Panc1 (cell line): ENCODE measurements around the gene CLRN1. TPM values are rescaled to one million over a fixed set of nuclear protein-coding genes. Genes with fewer than 3 reads are reported as not detected.

Experiments used
- ATAC-seq: fragments of 200-7000 bp; cut with Tn5 transposase; 2 replicates; pipeline ENCODE4 v1.9.1; 2020; ENCODE audit warnings: mild to moderate bottlenecking, moderate library complexity
- BruUV-seq: library from RNA; stranded (reverse); fragments of 400-500 nt; replicated peaks from 2 replicates; lab custom pipeline; 2021; lab: Mats Ljungman, UMichigan
- CTCF ChIA-PET: fragments of 300-600 bp; sonication (Branson Sonifier 250); formaldehyde crosslinking; loops from one replicate; lab custom pipeline; 2022; ENCODE audit warnings: antibody characterized with exemption; lab: Charles Lee
- POLR2A ChIA-PET: fragments of 300-600 bp; sonication (Branson Sonifier 250); formaldehyde crosslinking; loops from one replicate; lab custom pipeline; 2022; ENCODE audit warnings: antibody characterized with exemption; lab: Charles Lee
- DNase-seq: peaks from one replicate; pipeline ENCODE4 v3.0.0-alpha.2; 2010; ENCODE audit warnings: low read depth, low spot score
- H3K27ac ChIP-seq: 2 replicates; pipeline ENCODE4 v1.5.1; 2011; ENCODE audit warnings: mild to moderate bottlenecking, low read length, inconsistent platforms
- H3K27me3 ChIP-seq: fragments of 200-500 bp; sonication (Bioruptor generic); 2 replicates; pipeline ENCODE4 v1.6.0; 2014; ENCODE audit warnings: low read length, inconsistent platforms; ENCODE audit not compliant: control insufficient read depth, insufficient read depth
- H3K36me3 ChIP-seq: fragments of 200-500 bp; sonication (Bioruptor generic); 2 replicates; pipeline ENCODE4 v1.5.1; 2014; ENCODE audit warnings: inconsistent platforms, mild to moderate bottlenecking, low read length, moderate library complexity; ENCODE audit not compliant: control insufficient read depth, insufficient read depth
- H3K4me1 ChIP-seq: 2 replicates; pipeline ENCODE4 v1.5.1; 2011; ENCODE audit warnings: inconsistent platforms, mild to moderate bottlenecking, low read length, moderate library complexity; ENCODE audit not compliant: control insufficient read depth, insufficient read depth
- H3K4me3 ChIP-seq, 2 experiments: 2 replicates each; pipeline ENCODE4 v1.5.1; 2011 to 2012; ENCODE audit warnings: low read depth in 2 of 2, low read length in 2 of 2, mild to moderate bottlenecking in 2 of 2, inconsistent platforms in 1 of 2, moderate library complexity in 1 of 2
- H3K9me3 ChIP-seq: fragments of 200-500 bp; sonication (Bioruptor generic); 2 replicates; pipeline ENCODE4 v1.5.1; 2014; ENCODE audit warnings: low read depth, mild to moderate bottlenecking, inconsistent platforms, low read length, moderate library complexity; ENCODE audit not compliant: control insufficient read depth, insufficient read depth
- POLR2AphosphoS5 ChIP-seq: IDR thresholded peaks from 2 replicates; pipeline ENCODE4 v1.6.1; 2012; ENCODE audit warnings: mild to moderate bottlenecking, low read depth, low read length, moderate library complexity
- SIN3A ChIP-seq: IDR thresholded peaks from 2 replicates; pipeline ENCODE4 v1.6.1; 2012; ENCODE audit warnings: low read depth, mild to moderate bottlenecking, low read length, moderate library complexity, borderline replicate concordance; ENCODE audit not compliant: insufficient read depth
- TCF7L2 ChIP-seq: IDR thresholded peaks from 2 replicates; pipeline ENCODE4 v1.6.1; 2011; ENCODE audit warnings: mild to moderate bottlenecking, low read depth, low read length, inconsistent platforms
- in situ Hi-C: cut with HindIII; loops from 2 replicates; pipeline ENCODE4 v1.10.0; 2016; ENCODE audit warnings: low sequenced_read_pairs, low pct_unique_long_range_greater_than_20kb
- intact Hi-C: fragments of 100-400 bp; cut with micrococcal nuclease; formaldehyde crosslinking; loops from one replicate; pipeline ENCODE4 v1.10.0; 2022; ENCODE audit not compliant: unreplicated experiment
- total RNA-seq: library from RNA; stranded (reverse); gene quantifications from one replicate; pipeline ENCODE4 v1.2.1, GENCODE V29; 2021; ENCODE audit not compliant: unreplicated experiment
- TF ChIP-seq, protein P1 (sequence below): fragments of 450-650 bp; IDR thresholded peaks from 2 replicates; pipeline ENCODE4 v1.5.1; 2017; ENCODE audit warnings: mild to moderate bottlenecking
- TF ChIP-seq, protein P2 (sequence below), 2 experiments: IDR thresholded peaks; 2 replicates each; pipeline ENCODE4 v1.6.1; 2011 to 2012; ENCODE audit warnings: low read depth in 2 of 2, control low read depth in 1 of 2, low read length in 1 of 2, mild to moderate bottlenecking in 1 of 2, moderate library complexity in 1 of 2; ENCODE audit not compliant: insufficient read depth in 1 of 2

Gene CLRN1
- total RNA-seq, 1 experiment from 2014 or later: not detected

GRCh38 chr3:150936693-150937092, 35.8 kb downstream of the CLRN1 start:
- CTCF ChIA-PET: no interaction called here
- BruUV-seq: no TSS peak

DNA sequence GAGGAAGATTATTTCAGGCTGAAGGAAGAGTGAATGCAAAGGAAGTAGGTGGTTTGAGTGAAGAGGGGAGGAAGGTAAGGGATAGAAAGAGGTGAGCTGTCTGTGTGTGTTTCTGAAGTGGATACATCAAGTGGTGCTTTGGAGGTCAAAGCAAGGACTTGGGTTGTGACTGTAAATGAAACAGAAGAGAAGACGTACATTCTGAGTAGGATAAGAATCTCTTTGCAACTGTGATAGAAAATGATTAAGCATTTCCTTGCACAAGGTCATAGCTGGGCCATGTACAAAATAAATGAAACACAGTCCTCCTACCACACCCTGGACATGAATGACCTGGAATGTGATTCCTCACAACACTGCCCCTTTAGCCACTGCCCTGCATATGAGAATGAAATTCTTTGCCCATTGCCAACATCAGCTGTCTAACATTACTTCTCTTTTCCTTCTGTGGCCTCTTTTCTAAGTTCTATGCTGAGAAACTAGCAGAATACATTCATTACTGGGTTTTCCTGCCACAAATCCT, 39.0 kb downstream of the CLRN1 start:
- Histone ChIP-seq H3K36me3 (no peaks in the 10 kb centered on the region), H3K27ac (no peak overlapping the region), H3K9me3 (no peaks in the 10 kb centered on the region), H3K4me1 (no peaks in the 10 kb centered on the region), H3K4me3 (no peak overlapping the region), H3K27me3 (peaks cover 28% of the 10 kb centered on the region)
- ChIA-PET CTCF (no interaction called here), POLR2A (interaction anchor here (0.6 kb wide), 1 partner anchor 470 kb away, joined by 5 read pairs; no protein-coding TSS in a partner anchor)
- BruUV-seq: no TSS peak
- in situ Hi-C loops (no loop called here), intact Hi-C loops (no loop called here)
- TF ChIP-seq SIN3A: no peak
- TF ChIP-seq, protein P1, sequence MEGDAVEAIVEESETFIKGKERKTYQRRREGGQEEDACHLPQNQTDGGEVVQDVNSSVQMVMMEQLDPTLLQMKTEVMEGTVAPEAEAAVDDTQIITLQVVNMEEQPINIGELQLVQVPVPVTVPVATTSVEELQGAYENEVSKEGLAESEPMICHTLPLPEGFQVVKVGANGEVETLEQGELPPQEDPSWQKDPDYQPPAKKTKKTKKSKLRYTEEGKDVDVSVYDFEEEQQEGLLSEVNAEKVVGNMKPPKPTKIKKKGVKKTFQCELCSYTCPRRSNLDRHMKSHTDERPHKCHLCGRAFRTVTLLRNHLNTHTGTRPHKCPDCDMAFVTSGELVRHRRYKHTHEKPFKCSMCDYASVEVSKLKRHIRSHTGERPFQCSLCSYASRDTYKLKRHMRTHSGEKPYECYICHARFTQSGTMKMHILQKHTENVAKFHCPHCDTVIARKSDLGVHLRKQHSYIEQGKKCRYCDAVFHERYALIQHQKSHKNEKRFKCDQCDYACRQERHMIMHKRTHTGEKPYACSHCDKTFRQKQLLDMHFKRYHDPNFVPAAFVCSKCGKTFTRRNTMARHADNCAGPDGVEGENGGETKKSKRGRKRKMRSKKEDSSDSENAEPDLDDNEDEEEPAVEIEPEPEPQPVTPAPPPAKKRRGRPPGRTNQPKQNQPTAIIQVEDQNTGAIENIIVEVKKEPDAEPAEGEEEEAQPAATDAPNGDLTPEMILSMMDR: no peak
- TF ChIP-seq, protein P2, sequence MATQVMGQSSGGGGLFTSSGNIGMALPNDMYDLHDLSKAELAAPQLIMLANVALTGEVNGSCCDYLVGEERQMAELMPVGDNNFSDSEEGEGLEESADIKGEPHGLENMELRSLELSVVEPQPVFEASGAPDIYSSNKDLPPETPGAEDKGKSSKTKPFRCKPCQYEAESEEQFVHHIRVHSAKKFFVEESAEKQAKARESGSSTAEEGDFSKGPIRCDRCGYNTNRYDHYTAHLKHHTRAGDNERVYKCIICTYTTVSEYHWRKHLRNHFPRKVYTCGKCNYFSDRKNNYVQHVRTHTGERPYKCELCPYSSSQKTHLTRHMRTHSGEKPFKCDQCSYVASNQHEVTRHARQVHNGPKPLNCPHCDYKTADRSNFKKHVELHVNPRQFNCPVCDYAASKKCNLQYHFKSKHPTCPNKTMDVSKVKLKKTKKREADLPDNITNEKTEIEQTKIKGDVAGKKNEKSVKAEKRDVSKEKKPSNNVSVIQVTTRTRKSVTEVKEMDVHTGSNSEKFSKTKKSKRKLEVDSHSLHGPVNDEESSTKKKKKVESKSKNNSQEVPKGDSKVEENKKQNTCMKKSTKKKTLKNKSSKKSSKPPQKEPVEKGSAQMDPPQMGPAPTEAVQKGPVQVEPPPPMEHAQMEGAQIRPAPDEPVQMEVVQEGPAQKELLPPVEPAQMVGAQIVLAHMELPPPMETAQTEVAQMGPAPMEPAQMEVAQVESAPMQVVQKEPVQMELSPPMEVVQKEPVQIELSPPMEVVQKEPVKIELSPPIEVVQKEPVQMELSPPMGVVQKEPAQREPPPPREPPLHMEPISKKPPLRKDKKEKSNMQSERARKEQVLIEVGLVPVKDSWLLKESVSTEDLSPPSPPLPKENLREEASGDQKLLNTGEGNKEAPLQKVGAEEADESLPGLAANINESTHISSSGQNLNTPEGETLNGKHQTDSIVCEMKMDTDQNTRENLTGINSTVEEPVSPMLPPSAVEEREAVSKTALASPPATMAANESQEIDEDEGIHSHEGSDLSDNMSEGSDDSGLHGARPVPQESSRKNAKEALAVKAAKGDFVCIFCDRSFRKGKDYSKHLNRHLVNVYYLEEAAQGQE (IDR thresholded peaks at IDR 0.05; ENCODE audit: insufficient read depth in 1 of 2, low read depth in 2 of 2, low read length in 1 of 2): no peak
- TF ChIP-seq POLR2AphosphoS5: no peak
- no peak for TF ChIP-seq TCF7L2
- DNase-seq (no peak), ATAC-seq (no peak)

More at GRCh38 chr3:150936693-150937092, 35.8 kb downstream of the CLRN1 start:
- no peak overlapping the region for H3K4me3 ChIP-seq
- in situ Hi-C loops (no loop called here), intact Hi-C loops (no loop called here)
- H3K27ac ChIP-seq: no peak overlapping the region
- DNase-seq: no peak
- no peak for ATAC-seq
- no peaks in the 10 kb centered on the region for H3K4me1 ChIP-seq
- H3K9me3 ChIP-seq: no peaks in the 10 kb centered on the region
- POLR2A ChIA-PET: no interaction called here
- TF ChIP-seq POLR2AphosphoS5: no peak
- no peaks in the 10 kb centered on the region for H3K36me3 ChIP-seq
- H3K27me3 ChIP-seq: peaks cover 26% of the 10 kb centered on the region

DNA sequence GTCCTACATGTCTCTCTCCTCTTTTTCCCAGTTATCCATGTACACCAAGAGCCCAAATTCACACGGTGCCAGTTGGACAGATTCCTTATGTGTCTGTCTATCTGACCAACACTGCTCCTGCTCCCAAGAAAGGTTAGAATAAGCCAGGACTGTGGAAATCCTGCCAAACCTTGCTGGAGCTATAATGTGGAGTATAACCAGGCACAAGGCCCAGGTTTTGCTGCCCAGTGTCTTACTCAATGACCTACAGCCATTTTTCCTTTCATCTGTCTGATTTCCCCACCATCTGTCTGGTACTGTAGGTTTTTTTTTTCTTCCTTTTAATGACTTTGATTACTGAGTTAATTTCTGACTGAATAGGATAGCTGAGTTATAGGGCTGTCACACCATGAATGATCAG, 40.8 kb downstream of the CLRN1 start:
- CTCF ChIA-PET: no interaction called here
- POLR2A ChIA-PET: no interaction called here
- no peaks in the 10 kb centered on the region for H3K9me3 ChIP-seq
- in situ Hi-C loops (no loop called here), intact Hi-C loops (no loop called here)
- no peaks in the 10 kb centered on the region for H3K4me1 ChIP-seq
- ATAC-seq (no peak), DNase-seq (no peak)
- TF ChIP-seq, protein P1: no peak
- TF ChIP-seq SIN3A (no peak), POLR2AphosphoS5 (no peak), TCF7L2 (no peak)
- TF ChIP-seq, protein P2 (IDR thresholded peaks at IDR 0.05; ENCODE audit: insufficient read depth in 1 of 2, low read depth in 2 of 2, low read length in 1 of 2): no peak
- H3K27ac ChIP-seq: no peak overlapping the region
- no peak overlapping the region for H3K4me3 ChIP-seq
- H3K36me3 ChIP-seq: no peaks in the 10 kb centered on the region
- no TSS peak for BruUV-seq
- H3K27me3 ChIP-seq: peaks cover 31% of the 10 kb centered on the region
